ENCODE measurements around the gene PRKN. TPM values are rescaled to one million over a fixed set of nuclear protein-coding genes. Genes with fewer than 3 reads are reported as not detected.

The PRKN gene
- 0.41 TPM for polyA plus RNA-seq (2013, experiment 1 of 2)
- polyA plus RNA-seq (2013, experiment 2 of 2): 0.34 TPM

- Histone ChIP-seq H3K4ac (ENCODE audit: low read depth in 1 of 2, low read length in 2 of 2) (peak within 1 kb of the TSS in 1 of 2 experiments; percentile 81), H3K9ac (ENCODE audit: low read length) (peak within 1 kb of the TSS; percentile 96), H2BK120ac (ENCODE audit: low read depth, low read length) (peak within 1 kb of the TSS; percentile 61), H2BK15ac (ENCODE audit: low read depth, poor library complexity, severe bottlenecking) (peak within 1 kb of the TSS; percentile 98), H3K4me3 (ENCODE audit: insufficient read depth in 1 of 2, low read depth in 1 of 2, low read length in 2 of 2) (peak within 1 kb of the TSS; percentile 82 to 99), H2AFZ (ENCODE audit: low read depth, low read length) (peak within 1 kb of the TSS; percentile 98), H3K9me3 (ENCODE audit: control insufficient read depth, low read length) (no peaks in the 10 kb centered on the region), H3K27me3 (ENCODE audit: control insufficient read depth in 1 of 2, insufficient read depth in 1 of 2, low read length in 2 of 2) (no peaks in the 10 kb centered on the region), H4K91ac (ENCODE audit: low read length) (peak within 1 kb of the TSS; percentile 92), H3K18ac (ENCODE audit: low read depth in 1 of 2, low read length in 2 of 2) (peak within 1 kb of the TSS; percentile 97 to 99), H3K4me2 (ENCODE audit: low read length, poor library complexity, severe bottlenecking) (peak within 1 kb of the TSS; percentile 93), H3K23ac (ENCODE audit: low read length in 2 of 2) (peak within 1 kb of the TSS; percentile 31 to 96), H2AK5ac (ENCODE audit: low read length, severe bottlenecking) (peak within 1 kb of the TSS; percentile 64), H2BK5ac (ENCODE audit: low read depth, low read length, poor library complexity, severe bottlenecking) (peak within 1 kb of the TSS; percentile 90), H2BK12ac (ENCODE audit: low read length in 2 of 2) (peak within 1 kb of the TSS in 1 of 2 experiments; percentile 91), H3K14ac (ENCODE audit: low read length in 2 of 2) (peak within 1 kb of the TSS in 1 of 2 experiments; percentile 89), H3K27ac (ENCODE audit: low read length, poor library complexity, severe bottlenecking) (no peak within 1 kb of the TSS), H3K36me3 (ENCODE audit: control insufficient read depth in 1 of 2, insufficient read depth in 2 of 2, low read depth in 1 of 2, low read length in 2 of 2) (no peaks in the 10 kb centered on the region), H4K8ac (ENCODE audit: low read length) (peak within 1 kb of the TSS; percentile 89), H3K4me1 (ENCODE audit: control insufficient read depth, insufficient read depth, low read depth, low read length) (peaks cover 3% of the 10 kb centered on the region), H3K79me1 (replicated peaks; ENCODE audit: low read length, poor library complexity, severe bottlenecking) (peaks cover 5% of the 10 kb centered on the region)
- WGBS: 2% methylated on average over 72 of the region's 84 CpGs
- peak; percentile 98 for DNase-seq
Observed at GRCh38 chr6:162727322-162728182, at the start of gene PRKN, which contains the start of gene PACRG. TSS of gene PRKN (minus strand) at chr6:162727766. TSS of gene PACRG (plus strand) at chr6:162727974.

- Histone ChIP-seq H3K14ac (ENCODE audit: low read length in 2 of 2) (no peak overlapping the region), H3K4me2 (ENCODE audit: low read length, poor library complexity, severe bottlenecking) (no peak overlapping the region), H2BK120ac (ENCODE audit: low read depth, low read length) (no peak overlapping the region), H3K4ac (ENCODE audit: low read depth in 1 of 2, low read length in 2 of 2) (no peak overlapping the region), H4K91ac (ENCODE audit: low read length) (no peak overlapping the region), H2BK12ac (ENCODE audit: low read length in 2 of 2) (no peak overlapping the region), H3K23ac (ENCODE audit: low read length in 2 of 2) (no peak overlapping the region), H3K9me3 (ENCODE audit: control insufficient read depth, low read length) (peaks cover 20% of the 10 kb centered on the region), H3K4me3 (ENCODE audit: insufficient read depth in 1 of 2, low read depth in 1 of 2, low read length in 2 of 2) (no peak overlapping the region), H3K27me3 (ENCODE audit: control insufficient read depth in 1 of 2, insufficient read depth in 1 of 2, low read length in 2 of 2) (no peaks in the 10 kb centered on the region), H2AFZ (ENCODE audit: low read depth, low read length) (no peak overlapping the region), H3K4me1 (ENCODE audit: control insufficient read depth, insufficient read depth, low read depth, low read length) (no peaks in the 10 kb centered on the region), H3K18ac (ENCODE audit: low read depth in 1 of 2, low read length in 2 of 2) (no peak overlapping the region), H3K36me3 (ENCODE audit: control insufficient read depth in 1 of 2, insufficient read depth in 2 of 2, low read depth in 1 of 2, low read length in 2 of 2) (no peaks in the 10 kb centered on the region), H3K27ac (ENCODE audit: low read length, poor library complexity, severe bottlenecking) (no peak overlapping the region), H3K9ac (ENCODE audit: low read length) (no peak overlapping the region), H2AK5ac (ENCODE audit: low read length, severe bottlenecking) (no peak overlapping the region), H2BK15ac (ENCODE audit: low read depth, poor library complexity, severe bottlenecking) (no peak overlapping the region), H4K8ac (ENCODE audit: low read length) (no peak overlapping the region), H2BK5ac (ENCODE audit: low read depth, low read length, poor library complexity, severe bottlenecking) (no peak overlapping the region), H3K79me1 (replicated peaks; ENCODE audit: low read length, poor library complexity, severe bottlenecking) (no peaks in the 10 kb centered on the region)
- WGBS: 87% methylated on average over 7 of the region's 7 CpGs
- no peak for DNase-seq
Observed at GRCh38 chr6:162777091-162777490, 49.5 kb upstream of the PRKN start.

- Histone ChIP-seq H3K4me1 (ENCODE audit: control insufficient read depth, insufficient read depth, low read depth, low read length) (no peaks in the 10 kb centered on the region), H3K27me3 (ENCODE audit: control insufficient read depth in 1 of 2, insufficient read depth in 1 of 2, low read length in 2 of 2) (no peaks in the 10 kb centered on the region), H2BK120ac (ENCODE audit: low read depth, low read length) (no peak overlapping the region), H2AK5ac (ENCODE audit: low read length, severe bottlenecking) (no peak overlapping the region), H3K9ac (ENCODE audit: low read length) (no peak overlapping the region), H3K9me3 (ENCODE audit: control insufficient read depth, low read length) (peaks cover 4% of the 10 kb centered on the region), H2AFZ (ENCODE audit: low read depth, low read length) (no peak overlapping the region), H3K27ac (ENCODE audit: low read length, poor library complexity, severe bottlenecking) (no peak overlapping the region), H2BK5ac (ENCODE audit: low read depth, low read length, poor library complexity, severe bottlenecking) (no peak overlapping the region), H3K79me1 (replicated peaks; ENCODE audit: low read length, poor library complexity, severe bottlenecking) (no peaks in the 10 kb centered on the region), H3K23ac (ENCODE audit: low read length in 2 of 2) (no peak overlapping the region), H2BK12ac (ENCODE audit: low read length in 2 of 2) (no peak overlapping the region), H3K14ac (ENCODE audit: low read length in 2 of 2) (no peak overlapping the region), H3K18ac (ENCODE audit: low read depth in 1 of 2, low read length in 2 of 2) (no peak overlapping the region), H4K8ac (ENCODE audit: low read length) (no peak overlapping the region), H3K4me2 (ENCODE audit: low read length, poor library complexity, severe bottlenecking) (no peak overlapping the region), H3K36me3 (ENCODE audit: control insufficient read depth in 1 of 2, insufficient read depth in 2 of 2, low read depth in 1 of 2, low read length in 2 of 2) (no peaks in the 10 kb centered on the region), H2BK15ac (ENCODE audit: low read depth, poor library complexity, severe bottlenecking) (no peak overlapping the region), H4K91ac (ENCODE audit: low read length) (no peak overlapping the region), H3K4me3 (ENCODE audit: insufficient read depth in 1 of 2, low read depth in 1 of 2, low read length in 2 of 2) (no peak overlapping the region), H3K4ac (ENCODE audit: low read depth in 1 of 2, low read length in 2 of 2) (no peak overlapping the region)
- DNase-seq: no peak
- 81% methylated on average over 2 of the region's 3 CpGs for WGBS
Observed at GRCh38 chr6:162773996-162774395, 46.4 kb upstream of the PRKN start.

- no peak overlapping the region for H4K8ac ChIP-seq (ENCODE audit: low read length)
- H3K79me1 ChIP-seq (replicated peaks; ENCODE audit: low read length, poor library complexity, severe bottlenecking): no peaks in the 10 kb centered on the region
- H3K36me3 ChIP-seq (ENCODE audit: control insufficient read depth in 1 of 2, insufficient read depth in 2 of 2, low read depth in 1 of 2, low read length in 2 of 2): no peaks in the 10 kb centered on the region
- no peak overlapping the region for H3K4me2 ChIP-seq (ENCODE audit: low read length, poor library complexity, severe bottlenecking)
- H2BK120ac ChIP-seq (ENCODE audit: low read depth, low read length): no peak overlapping the region
- no peak overlapping the region for H3K4ac ChIP-seq (ENCODE audit: low read depth in 1 of 2, low read length in 2 of 2)
- no peak overlapping the region for H2AFZ ChIP-seq (ENCODE audit: low read depth, low read length)
- H3K14ac ChIP-seq (ENCODE audit: low read length in 2 of 2): no peak overlapping the region
- no peak overlapping the region for H2AK5ac ChIP-seq (ENCODE audit: low read length, severe bottlenecking)
- no peak overlapping the region for H2BK12ac ChIP-seq (ENCODE audit: low read length in 2 of 2)
- H4K91ac ChIP-seq (ENCODE audit: low read length): no peak overlapping the region
- H2BK15ac ChIP-seq (ENCODE audit: low read depth, poor library complexity, severe bottlenecking): no peak overlapping the region
- DNase-seq: no peak
- H3K4me1 ChIP-seq (ENCODE audit: control insufficient read depth, insufficient read depth, low read depth, low read length): no peaks in the 10 kb centered on the region
- H2BK5ac ChIP-seq (ENCODE audit: low read depth, low read length, poor library complexity, severe bottlenecking): no peak overlapping the region
- H3K9ac ChIP-seq (ENCODE audit: low read length): no peak overlapping the region
- H3K9me3 ChIP-seq (ENCODE audit: control insufficient read depth, low read length): peaks cover 3% of the 10 kb centered on the region
- H3K18ac ChIP-seq (ENCODE audit: low read depth in 1 of 2, low read length in 2 of 2): no peak overlapping the region
- no peak overlapping the region for H3K4me3 ChIP-seq (ENCODE audit: insufficient read depth in 1 of 2, low read depth in 1 of 2, low read length in 2 of 2)
- no peak overlapping the region for H3K27ac ChIP-seq (ENCODE audit: low read length, poor library complexity, severe bottlenecking)
- H3K27me3 ChIP-seq (ENCODE audit: control insufficient read depth in 1 of 2, insufficient read depth in 1 of 2, low read length in 2 of 2): no peaks in the 10 kb centered on the region
- H3K23ac ChIP-seq (ENCODE audit: low read length in 2 of 2): no peak overlapping the region
Observed at GRCh38 chr6:162772466-162772865, 44.9 kb upstream of the PRKN start.
